HG02943 (cell line): ENCODE results near the gene NAPG.
"Not testable (repeated sequence)": the region's sequence is repeated elsewhere in the genome, so short reads cannot be mapped to it uniquely, and the experiment has no call there.

ENCODE experiments used
- ATAC-seq: cut with Tn5 transposase; IDR thresholded peaks from one replicate; pipeline ENCODE4 v1.9.1; 2021; ENCODE audit warnings: mild to moderate bottlenecking, low read depth, moderate library complexity; ENCODE audit not compliant: unreplicated experiment

Gene NAPG

GRCh38 chr18:10525697-10526560 lies at the start of gene NAPG:
TSS of gene NAPG (plus strand) at chr18:10526027. CDS start at chr18:10526103, 76 bp downstream.
- ATAC-seq, result peak; percentile 82

GRCh38 chr18:10476338-10476791 lies 49.5 kb upstream of the NAPG start:
- no peak for ATAC-seq

GRCh38 chr18:10477121-10477862 lies 48.5 kb upstream of the NAPG start:
- ATAC-seq, result no peak

- ATAC-seq, result no peak
Measured at GRCh38 chr18:10477863-10478260, 48.0 kb upstream of the NAPG start.

- no peak for ATAC-seq
Measured at GRCh38 chr18:10481831-10482230, 44.0 kb upstream of the NAPG start.

GRCh38 chr18:10482363-10482984 lies 43.4 kb upstream of the NAPG start:
- no peak for ATAC-seq

- peak; percentile 76 for ATAC-seq
Measured at GRCh38 chr18:10482985-10483949, 42.6 kb upstream of the NAPG start.

GRCh38 chr18:10485475-10485874 lies 40.4 kb upstream of the NAPG start:
- no peak for ATAC-seq

- no peak for ATAC-seq
Measured at GRCh38 chr18:10486362-10486761, 39.5 kb upstream of the NAPG start.

- ATAC-seq, result no peak
Measured at GRCh38 chr18:10487154-10487553, 38.7 kb upstream of the NAPG start.

GRCh38 chr18:10488017-10488416 lies 37.8 kb upstream of the NAPG start:
- no peak for ATAC-seq

GRCh38 chr18:10490401-10491165 lies 35.2 kb upstream of the NAPG start:
- ATAC-seq, result peak; percentile 94

- ATAC-seq, result no peak
Measured at GRCh38 chr18:10495936-10496335, 29.9 kb upstream of the NAPG start.

GRCh38 chr18:10497206-10497749 lies 28.5 kb upstream of the NAPG start:
- ATAC-seq, result no peak

- no peak for ATAC-seq
Measured at GRCh38 chr18:10499230-10499629, 26.6 kb upstream of the NAPG start.

- no peak for ATAC-seq
Measured at GRCh38 chr18:10500038-10500437, 25.8 kb upstream of the NAPG start.

- ATAC-seq, result no peak
Measured at GRCh38 chr18:10504723-10505122, 21.1 kb upstream of the NAPG start.

GRCh38 chr18:10505892-10506291 lies 19.9 kb upstream of the NAPG start:
- not testable (repeated sequence) for ATAC-seq

- ATAC-seq, result no peak
Measured at GRCh38 chr18:10508591-10508990, 17.2 kb upstream of the NAPG start.
